Measurements from ENCODE around the gene ZNF804A.

- no peak for TF ChIP-seq POLR2A (IDR thresholded peaks at IDR 0.05; ENCODE audit: control extremely low read depth in 1 of 2, low read depth in 2 of 2, low read length in 2 of 2)
- TF ChIP-seq POLR2AphosphoS5 (IDR thresholded peaks at IDR 0.05; ENCODE audit: low read depth, low read length): no peak
- no peak for TF ChIP-seq CTCF (IDR thresholded peaks at IDR 0.05; ENCODE audit: control extremely low read depth in 1 of 3, insufficient read depth in 1 of 3, low read depth in 1 of 3, low read length in 3 of 3)
- TF ChIP-seq JUN (IDR thresholded peaks at IDR 0.05; ENCODE audit: low read depth, low read length): no peak
- no peak for TF ChIP-seq CBX5 (IDR thresholded peaks at IDR 0.05; ENCODE audit: low read depth, low read length)
- TF ChIP-seq EP300 (IDR thresholded peaks at IDR 0.05; ENCODE audit: borderline replicate concordance in 1 of 2, low read depth in 2 of 2, low read length in 2 of 2): no peak
- TF ChIP-seq EZH2 (IDR thresholded peaks at IDR 0.05; ENCODE audit: low read depth, low read length, severe bottlenecking): no peak
- no peak for TF ChIP-seq TEAD4 (IDR thresholded peaks at IDR 0.05; ENCODE audit: low read depth, low read length)
These were observed 306.7 kb downstream of the ZNF804A start for GRCh38 chr2:184904991-184905390.

Data from H1 (cell line).